HG02884 (cell line): Measurements from ENCODE around the gene CCDC50.

Source experiments
- ATAC-seq: cut with Tn5 transposase; IDR thresholded peaks from one replicate; pipeline ENCODE4 v1.9.1; 2021; ENCODE audit warnings: mild to moderate bottlenecking, moderate library complexity; ENCODE audit not compliant: unreplicated experiment

The CCDC50 gene

GRCh38 chr3:191316876-191317603 lies 12.2 kb upstream of the CCDC50 start:
- ATAC-seq, result no peak

DNA sequence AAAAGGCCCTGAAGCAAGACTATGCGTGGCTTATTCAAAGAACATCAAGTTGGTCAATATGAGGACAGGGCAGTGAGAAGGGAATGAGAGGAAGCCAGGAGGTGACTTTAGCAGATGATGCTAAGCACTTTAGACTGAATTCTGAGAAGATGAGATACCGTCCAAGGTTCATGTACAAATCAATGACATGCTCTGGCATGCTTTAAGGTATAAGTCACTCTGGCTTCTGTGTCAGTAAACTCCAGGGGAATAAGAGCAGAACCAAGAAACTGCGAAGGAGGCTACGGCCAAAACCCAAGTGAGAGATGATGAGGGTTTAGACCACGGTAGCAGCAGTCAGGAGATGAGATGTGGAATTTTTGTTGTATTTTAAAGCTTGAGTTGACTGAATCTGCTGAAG lies 8.9 kb upstream of the CCDC50 start:
- no peak for ATAC-seq

DNA sequence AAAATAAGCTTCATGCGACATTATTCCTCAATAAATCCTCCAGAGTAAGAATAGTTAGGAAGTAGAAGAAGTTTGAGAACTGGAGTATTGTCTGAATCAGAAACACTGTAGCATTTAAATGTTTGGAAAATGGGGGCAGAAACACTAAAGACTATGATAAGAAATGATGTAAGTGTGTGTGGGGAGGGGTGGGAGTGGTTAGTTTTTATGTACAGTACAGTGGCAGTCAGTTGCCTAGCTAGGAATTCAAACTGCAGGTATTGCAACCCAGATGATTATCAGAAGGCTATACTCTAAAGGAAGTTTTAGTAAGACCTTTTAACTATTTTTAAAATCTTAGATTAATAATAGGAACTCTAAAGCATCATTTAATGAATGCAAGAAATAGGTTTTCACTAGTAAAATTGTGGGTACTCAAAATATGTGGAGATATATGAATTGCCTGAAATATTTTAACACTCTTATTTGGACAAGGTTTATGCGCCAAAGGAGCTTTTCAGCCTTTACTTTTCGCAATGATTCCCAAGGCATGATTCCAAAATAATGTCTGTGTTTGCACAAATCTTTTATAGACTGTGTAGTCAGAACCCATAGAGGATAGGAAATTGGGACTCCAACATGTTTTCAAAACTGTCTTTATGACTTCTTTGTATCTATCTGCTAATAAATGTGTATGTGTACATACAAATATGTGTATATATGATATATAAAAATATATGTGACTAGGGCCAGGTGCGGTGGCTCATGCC lies 8.0 kb upstream of the CCDC50 start:
- no peak for ATAC-seq

DNA sequence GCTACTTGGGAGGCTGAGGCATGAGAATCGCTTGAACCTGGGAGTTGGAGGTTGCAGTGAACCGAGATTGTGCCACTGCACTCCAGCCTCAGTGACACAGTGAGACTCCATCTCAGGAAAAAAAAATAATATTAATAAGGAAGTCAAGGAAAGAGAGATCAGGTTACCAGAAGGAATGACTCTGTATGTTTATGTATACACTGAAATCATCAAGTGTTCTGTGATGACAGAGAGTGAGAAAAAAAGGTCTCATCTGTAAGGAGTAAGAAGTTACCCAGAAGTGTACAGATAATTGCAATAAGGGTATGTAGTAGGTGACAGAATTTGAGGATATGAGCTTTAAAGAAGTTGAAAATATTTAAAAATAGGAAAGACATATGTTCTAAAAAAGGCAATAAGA lies 4.3 kb upstream of the CCDC50 start:
- no peak for ATAC-seq

GRCh38 chr3:191327526-191327925 lies 1.7 kb upstream of the CCDC50 start:
- no peak for ATAC-seq

- ATAC-seq, result no peak
Measured at GRCh38 chr3:191328383-191328961, 722 bp upstream of the CCDC50 start.

DNA sequence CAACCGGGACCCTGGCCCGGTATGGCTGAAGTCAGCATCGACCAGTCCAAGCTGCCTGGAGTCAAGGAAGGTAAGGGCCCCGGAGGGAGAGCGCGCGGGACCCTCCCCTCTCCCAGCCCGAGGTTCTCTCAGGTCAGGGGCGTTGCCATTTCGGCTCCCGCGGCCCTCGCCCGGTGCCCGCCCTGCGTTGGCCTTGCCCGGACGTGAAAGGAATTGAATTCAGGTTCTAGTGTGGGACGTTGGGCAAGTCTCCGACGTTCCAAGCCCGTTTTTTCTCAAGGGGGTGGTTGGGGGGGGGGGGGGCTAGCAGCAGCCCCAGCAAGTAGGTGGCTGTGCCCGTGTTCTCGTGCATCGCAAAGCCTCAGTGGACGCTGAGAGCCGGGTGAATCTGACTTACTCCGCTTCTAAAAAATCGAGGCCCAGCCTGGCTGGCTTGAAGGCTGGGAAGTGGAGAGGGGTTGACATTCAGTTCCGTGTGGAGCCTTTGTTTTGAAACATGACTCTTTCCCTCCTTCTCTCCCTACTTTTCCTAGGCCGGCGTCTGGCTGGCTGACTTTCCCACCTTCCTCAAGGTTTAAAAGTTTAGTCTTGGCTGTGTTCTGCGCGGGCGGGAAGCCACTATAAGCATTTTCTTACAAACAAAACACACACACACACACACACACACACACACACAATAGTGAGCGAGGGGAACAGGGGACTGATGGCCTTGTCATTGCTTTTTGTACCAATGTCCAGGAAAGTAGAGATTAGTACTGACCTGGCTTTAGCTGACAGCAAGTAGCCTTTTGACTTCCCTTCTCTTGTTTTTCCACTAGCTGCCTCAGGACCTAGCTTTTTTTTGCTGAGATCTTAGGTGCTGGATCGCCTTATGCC lies 698 bp downstream of the CCDC50 start, which contains the start of gene UTS2B:
Gene UTS2B, minus strand, starts transcription at position 873 of the 876 bp plus-strand sequence. CDS start 48,337 bp downstream, outside the sequence.
- ATAC-seq, result peak; percentile 31

GRCh38 chr3:191330530-191331048 lies 1.4 kb downstream of the CCDC50 start:
- no peak for ATAC-seq

- no peak for ATAC-seq
Measured at GRCh38 chr3:191331388-191331787, 2.2 kb downstream of the CCDC50 start.

DNA sequence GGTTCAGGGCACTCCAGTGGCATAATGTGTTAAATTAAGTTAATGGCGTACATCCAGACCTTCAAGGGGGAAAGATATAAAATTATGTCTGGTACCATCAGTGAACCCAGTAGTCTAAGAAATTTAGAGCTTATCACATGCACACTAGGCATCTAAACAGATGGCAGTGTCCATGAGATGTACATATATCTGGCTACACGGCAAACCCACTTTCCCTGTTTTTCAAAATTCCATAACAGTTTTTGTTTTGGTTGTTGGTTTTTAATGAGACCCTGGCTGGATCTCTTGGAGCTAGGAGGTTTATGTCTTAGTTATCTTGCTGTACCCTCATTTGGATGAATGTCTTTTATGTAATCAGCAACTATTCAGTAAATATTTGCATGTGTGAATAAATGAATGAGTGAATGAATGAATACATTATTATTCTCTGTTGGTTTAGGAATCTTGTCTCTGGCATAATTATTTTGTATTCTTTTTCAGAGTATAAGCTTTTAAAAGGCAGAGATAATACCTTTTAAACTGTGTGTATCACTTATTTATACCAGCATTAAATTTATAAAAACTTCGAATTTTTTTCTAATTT lies 4.2 kb downstream of the CCDC50 start:
- ATAC-seq, result no peak

DNA sequence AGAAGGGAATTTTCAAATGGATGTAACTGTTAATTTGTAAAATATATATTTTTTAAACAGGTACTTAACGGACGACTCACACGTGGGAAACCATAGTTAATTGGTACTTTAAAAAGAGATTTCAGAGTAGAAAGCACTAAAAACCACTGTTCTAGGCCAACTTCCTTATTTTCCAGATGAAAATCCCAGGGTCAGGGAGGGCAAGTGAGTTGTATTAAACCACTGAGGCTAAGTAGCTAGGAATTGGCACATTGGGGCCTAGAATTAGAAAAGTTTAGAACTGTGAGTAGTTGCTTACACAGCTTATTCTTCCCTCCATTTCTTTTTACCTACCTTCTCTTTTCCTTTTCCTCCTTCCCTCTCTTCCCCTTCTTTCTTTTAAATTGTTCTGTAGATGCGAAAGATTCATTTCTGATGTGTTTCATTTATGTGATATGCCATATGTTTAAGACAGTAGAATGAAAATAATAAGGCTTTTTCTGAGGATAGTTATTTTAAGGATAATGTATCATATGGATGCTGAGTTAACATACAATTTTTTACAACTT lies 5.2 kb downstream of the CCDC50 start:
- ATAC-seq, result no peak

DNA sequence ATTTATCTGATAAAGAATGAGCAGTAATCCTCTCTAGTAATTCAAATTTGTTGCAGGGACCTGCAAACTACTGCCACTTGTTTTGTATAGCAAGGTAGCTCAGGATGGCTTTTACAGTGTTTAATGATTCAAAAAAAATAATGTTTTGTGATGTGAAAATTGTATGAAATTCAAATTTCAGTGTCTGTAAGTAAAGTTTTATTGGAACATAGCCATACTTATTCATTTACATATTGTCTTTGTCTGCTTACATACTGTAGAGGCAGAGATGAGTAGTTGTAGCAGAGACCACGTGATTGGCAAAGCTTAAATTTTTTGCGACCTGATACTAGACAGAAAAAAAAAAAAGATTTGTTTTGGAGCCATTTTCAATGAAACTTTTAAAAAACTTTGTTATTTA lies 7.6 kb downstream of the CCDC50 start:
- no peak for ATAC-seq

- ATAC-seq, result no peak
Measured at GRCh38 chr3:191338177-191338488, 8.9 kb downstream of the CCDC50 start.

DNA sequence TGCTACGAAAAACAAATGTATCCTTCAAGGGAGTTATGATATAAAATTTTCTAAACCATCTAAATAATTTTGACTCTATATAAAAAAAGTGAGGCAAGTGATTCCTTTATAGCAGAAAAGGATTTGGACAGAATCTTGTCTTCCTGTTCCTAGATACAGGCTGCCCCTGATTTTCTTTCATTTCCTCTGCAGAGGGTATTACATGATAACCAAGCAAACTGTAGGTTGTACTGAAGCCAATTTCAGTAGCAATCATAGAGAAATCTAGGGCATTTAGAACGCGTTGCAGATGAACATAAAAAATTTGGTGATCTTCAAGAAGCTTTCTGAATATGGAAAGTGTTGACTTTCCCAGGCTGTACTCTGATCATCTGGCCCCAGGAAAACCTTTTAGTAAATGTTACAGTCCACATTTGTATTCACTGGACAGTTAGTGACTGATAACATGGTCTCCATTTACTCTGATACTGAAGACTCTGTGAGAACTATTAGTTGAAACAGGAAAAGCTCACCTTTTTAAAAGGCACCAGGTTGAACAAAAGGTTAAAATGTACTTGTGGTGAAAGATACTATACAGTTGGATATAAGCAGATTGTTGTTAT lies 10.2 kb downstream of the CCDC50 start:
- ATAC-seq, result no peak

DNA sequence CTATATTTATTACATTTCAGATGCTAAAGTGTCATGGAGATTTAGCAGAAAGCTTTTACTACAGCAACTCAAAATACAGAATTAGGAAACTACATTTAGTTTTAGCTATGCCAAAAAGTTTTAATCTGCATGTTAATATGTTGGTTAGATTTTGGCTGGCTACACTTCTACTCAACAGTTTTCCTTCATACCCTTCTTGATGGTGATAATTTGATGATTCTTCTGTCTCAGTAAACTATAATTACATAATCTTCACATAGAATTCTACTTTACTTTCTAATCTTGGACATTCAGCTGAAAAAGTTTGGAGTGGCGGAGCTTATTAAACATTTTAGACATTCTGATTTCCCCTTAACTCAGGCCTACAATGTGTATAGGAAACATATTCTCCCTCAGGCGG lies 11.2 kb downstream of the CCDC50 start:
- no peak for ATAC-seq

- ATAC-seq, result no peak
Measured at GRCh38 chr3:191340966-191341365, 11.8 kb downstream of the CCDC50 start.

- no peak for ATAC-seq
Measured at GRCh38 chr3:191342006-191342405, 12.8 kb downstream of the CCDC50 start.

- no peak for ATAC-seq
Measured at GRCh38 chr3:191342411-191342810, 13.2 kb downstream of the CCDC50 start.

GRCh38 chr3:191343115-191343514 lies 13.9 kb downstream of the CCDC50 start:
- ATAC-seq, result no peak

DNA sequence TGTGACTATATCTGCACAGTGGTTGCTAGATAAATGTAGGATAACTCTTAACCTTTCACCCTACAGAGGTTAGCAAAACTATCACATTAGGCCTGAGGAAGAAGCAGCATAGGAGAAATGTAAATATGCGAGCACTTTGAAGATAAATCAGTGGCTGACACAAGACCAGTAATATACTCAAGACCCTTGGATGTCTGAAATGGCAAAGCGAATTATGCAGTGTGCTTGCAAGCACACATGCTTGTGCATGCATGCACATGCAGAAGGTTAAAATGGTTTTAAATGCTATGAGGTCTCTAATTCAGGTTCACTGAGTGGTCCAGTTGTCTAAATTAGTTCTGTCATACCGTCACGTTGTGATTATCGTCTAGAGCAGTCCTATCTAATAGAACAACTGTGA lies 14.7 kb downstream of the CCDC50 start:
- no peak for ATAC-seq
